ENCODE results near the gene ZFP82.

Gene ZFP82

GRCh38 chr19:36418287-36419001 is at the start of gene ZFP82:
TSS of gene ZFP82 (minus strand) at chr19:36418644. CDS start at chr19:36409789, 8,855 bp downstream.
- FAIRE-seq, result no peak

- no peak for FAIRE-seq
Measured at GRCh38 chr19:36460046-36460445, 41.6 kb upstream of the ZFP82 start.

DNA sequence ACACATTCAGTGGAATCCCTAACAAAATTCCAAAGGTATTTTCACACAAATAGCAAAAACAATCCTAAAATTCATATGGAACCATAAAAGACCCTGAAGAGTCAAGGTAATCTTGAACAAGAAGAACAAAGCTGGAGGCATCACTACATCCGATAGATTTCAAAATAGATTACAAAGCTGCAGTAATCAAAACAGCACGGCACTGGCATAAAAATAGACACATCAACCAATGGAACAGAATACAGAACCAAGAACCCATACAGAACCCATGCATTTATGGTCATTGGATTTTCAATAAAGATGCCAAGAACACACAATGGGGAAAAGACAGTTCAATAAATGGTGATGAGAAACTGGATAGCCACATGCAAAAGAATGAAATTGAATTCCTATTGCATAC is 38.4 kb upstream of the ZFP82 start:
- no peak for FAIRE-seq

- no peak for FAIRE-seq
Measured at GRCh38 chr19:36449059-36449670, 30.7 kb upstream of the ZFP82 start.

GRCh38 chr19:36441339-36441738 is 22.9 kb upstream of the ZFP82 start:
- FAIRE-seq, result no peak

DNA sequence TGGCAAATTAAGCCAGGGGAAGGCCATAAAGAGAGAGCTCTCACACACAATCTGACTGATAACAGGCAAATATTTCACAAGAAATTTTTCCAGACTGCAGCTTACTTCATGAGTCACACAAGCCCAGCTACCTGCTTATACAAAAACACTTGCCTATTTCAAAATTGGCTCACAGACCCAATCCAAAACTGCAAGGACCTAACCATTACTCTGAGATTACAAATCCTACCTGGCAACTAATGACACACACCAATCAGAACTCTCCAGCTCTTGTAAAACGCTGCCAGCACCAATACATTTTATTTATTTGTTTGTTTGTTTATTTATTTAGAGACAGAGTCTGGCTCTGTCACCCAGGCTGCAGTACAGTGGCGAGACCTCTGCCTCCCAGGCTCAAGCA is 18.1 kb upstream of the ZFP82 start:
- no peak for FAIRE-seq

DNA sequence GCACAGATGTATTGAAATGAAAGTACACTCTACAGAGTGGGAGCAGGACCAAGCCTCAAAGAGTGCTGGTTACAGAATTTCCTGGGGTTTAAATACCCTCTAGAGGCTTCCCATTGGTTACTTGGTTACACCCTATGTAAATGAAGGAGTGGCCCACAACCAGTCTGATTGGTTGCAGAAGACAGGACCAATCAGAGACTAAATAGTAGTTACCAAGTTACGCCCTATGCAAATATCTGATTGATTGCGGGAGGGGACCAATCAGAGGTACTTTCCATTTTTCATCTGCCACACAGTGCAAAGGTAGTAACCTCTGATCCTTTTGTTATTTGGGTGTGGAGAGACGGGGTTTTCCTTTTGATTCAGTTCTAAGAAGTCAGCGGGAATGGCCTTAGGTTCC is 5.5 kb upstream of the ZFP82 start:
- no peak for FAIRE-seq

DNA sequence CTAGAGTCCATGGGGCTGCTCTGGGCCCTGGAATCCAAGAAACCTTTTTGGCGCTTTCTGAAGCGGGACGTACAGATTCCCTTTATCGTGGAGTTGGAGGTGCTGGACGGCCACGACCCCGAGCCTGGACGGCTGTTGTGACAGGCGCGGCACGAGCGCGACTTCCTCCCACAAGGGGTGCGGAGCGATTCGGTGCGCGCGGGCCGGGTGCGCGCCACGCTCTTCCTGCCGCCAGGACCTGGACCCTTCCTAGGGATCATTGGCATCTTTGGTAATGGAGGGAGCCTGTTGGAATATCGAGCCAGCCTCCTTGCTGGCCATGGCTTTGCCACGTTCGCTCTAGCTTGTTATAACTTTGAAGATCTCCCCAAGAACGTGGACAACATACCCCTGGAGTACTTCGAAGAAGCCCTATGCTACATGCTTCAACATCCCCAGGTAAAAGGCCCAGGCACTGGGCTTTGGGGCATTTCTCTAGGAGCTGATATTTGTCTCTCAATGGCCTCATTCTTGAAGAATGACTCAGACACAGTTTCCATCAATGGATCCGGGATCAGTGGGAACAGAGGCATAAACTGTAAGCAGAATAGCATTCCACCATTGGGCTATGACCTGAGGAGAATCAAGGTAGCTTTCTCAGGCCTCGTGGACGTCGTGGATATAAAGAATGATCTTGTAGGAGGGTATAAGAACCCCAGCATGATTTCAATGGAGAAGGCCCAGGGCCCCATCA is 3.5 kb upstream of the ZFP82 start:
- no peak for FAIRE-seq

GRCh38 chr19:36420961-36421748 is 2.7 kb upstream of the ZFP82 start:
- FAIRE-seq, result no peak

GRCh38 chr19:36417752-36418286 is 625 bp downstream of the ZFP82 start:
- FAIRE-seq, result no peak

DNA sequence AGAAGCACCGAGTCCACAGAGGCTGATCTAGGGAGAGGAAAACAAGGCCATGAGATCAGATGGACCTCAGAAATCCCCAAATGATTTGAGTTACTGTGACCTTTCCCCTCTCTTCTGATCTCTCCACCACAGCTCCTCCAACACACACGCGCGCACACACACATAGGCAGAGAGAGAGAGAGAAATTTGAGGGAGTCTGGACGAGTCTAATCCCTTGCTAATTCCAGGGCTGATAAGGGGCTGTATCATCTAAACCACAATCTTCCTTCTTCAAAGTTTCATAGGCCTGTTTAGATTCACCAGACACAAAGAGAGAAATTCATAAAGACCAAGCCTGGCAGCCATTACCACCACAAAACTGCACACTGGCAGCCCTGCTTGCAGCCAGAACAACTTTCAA is 8.6 kb downstream of the ZFP82 start:
- no peak for FAIRE-seq

- FAIRE-seq, result no peak
Measured at GRCh38 chr19:36408101-36408500, 10.3 kb downstream of the ZFP82 start.

- FAIRE-seq, result no peak
Measured at GRCh38 chr19:36404498-36404897, 13.9 kb downstream of the ZFP82 start.

- FAIRE-seq, result no peak
Measured at GRCh38 chr19:36401475-36401874, 17.0 kb downstream of the ZFP82 start.

DNA sequence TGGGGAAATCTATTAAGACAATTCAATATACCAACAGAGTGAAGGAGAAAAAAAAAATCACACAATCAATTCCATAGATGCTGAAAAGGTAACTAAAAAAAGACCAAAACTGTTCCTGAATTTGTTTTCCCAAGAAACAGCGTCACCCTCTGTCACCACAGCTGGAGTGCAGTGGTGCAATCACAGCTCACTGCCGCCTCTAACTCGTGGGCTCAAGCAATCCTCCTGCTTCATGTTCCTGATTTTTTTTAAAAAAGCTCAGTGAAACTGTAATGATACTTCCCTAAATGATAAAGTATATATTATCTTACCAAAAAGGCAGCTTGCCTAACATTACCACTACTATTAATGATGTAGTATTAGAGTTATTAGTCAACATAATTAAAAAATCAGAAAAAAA is 19.9 kb downstream of the ZFP82 start:
- no peak for FAIRE-seq

- no peak for FAIRE-seq
Measured at GRCh38 chr19:36392916-36393673, 25.3 kb downstream of the ZFP82 start.

DNA sequence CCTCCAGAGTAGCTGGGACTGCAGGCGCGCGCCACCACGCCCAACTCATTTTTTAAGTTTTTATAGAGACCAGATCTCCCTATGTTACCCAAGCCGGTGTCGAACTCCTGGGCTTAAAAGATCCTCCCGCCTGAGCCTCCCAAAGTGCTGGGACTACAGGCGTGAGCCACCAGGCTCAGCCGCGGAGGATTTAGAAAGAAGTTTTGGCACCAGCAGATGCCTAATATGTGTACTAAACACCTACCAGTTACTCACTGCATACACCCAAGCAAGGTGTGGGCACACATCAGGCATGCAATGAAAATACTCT is 39.0 kb downstream of the ZFP82 start:
- FAIRE-seq, result no peak

DNA sequence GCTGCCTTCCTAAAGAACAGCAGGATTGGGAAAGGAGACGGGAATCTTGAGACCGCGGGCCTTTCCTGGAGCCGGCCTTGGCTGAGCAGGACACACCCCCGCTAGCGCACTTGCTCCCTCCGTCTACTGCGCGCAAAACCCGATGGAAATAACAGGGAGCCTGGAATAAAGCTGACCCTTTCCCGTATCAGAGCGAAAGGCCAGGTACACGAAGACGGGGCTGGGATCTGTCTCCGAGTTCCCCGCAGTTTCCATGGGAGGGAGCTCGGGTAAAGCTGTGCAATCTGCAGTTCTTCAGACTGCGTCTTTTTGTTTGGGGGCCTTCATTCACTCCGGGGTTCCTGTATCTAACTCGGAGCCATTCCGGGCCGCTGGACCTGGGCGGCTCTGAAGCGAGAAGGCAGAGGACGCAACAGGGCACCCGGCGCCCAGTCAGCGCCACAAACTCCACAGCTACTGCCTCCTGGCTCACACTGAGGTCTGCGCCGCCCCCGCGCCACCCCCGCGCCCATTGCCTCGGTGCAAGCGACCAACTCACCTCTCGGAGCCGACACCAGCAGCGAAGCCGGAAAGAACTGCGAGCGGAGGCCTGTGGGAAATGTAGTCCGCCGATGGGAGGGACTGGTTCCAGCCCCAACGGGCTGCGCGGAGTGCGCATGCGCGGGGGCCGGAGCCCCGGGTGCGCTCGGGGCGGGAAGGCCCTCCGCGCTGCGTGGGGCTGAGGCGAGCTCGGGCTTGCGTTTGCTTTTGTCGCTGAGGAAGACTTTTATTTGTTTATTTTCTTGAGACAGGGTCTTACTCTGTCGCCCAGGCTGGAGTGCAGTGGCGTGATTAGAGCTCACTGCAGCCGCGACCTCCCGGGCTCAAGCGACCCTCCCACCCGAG is 39.6 kb downstream of the ZFP82 start, which contains the start of gene ZFP14:
Gene ZFP14 (minus strand): TSS at position 577 of the 885 bp plus-strand sequence. CDS start 11,309 bp downstream, outside the sequence.
- no peak for FAIRE-seq

DNA sequence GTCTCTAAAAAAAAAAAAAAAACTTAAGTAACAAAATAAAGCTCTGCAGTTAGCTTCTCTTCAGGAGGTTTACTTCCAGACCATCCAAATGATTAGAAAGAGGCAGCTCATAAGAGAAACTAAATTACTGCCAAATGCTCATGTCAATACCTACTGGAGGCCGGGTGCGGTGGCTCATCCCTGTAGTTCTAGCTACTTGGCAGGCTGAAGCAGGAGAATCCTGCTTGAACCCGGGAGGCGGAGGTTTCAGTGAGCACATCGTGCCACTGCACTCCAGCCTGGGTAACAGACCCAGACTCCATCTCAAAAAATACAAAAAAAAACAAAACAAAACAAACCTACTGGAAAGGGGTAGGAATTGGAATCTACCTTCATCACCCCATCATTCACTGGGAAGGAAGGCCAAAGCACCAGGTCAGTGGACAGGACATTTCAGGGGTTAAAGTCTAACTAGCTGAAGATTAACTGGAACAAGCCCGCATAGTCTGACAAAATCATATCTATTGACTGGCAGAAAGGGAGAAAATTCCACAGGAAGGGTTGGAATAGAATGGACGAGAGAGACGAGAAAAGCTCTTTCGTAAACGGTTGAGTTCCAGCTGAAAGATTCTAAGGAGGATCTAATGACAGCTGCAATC is 40.8 kb downstream of the ZFP82 start:
- FAIRE-seq, result no peak

- FAIRE-seq, result no peak
Measured at GRCh38 chr19:36373638-36374156, 44.7 kb downstream of the ZFP82 start.

All from TTC549 (cell line).